Stimulated activated naive CD4-positive, alpha-beta T cell (primary cell): Measurements from ENCODE around the gene TMCO4.
"Not testable (repeated sequence)": the region's sequence is repeated elsewhere in the genome, so short reads cannot be mapped to it uniquely, and the experiment has no call there.

ENCODE experiments used
- DNase-seq, 6 experiments: peaks; one replicate each; lab custom pipeline; 2025; lab: John Stamatoyannopoulos, UW

TMCO4 gene

GRCh38 chr1:19799230-19800075 lies at the start of gene TMCO4:
TSS of gene TMCO4 (minus strand) at chr1:19799916. CDS start at chr1:19780758, 19,158 bp downstream.
- DNase-seq = peak in 5 of 6 experiments; percentile 19 to 66 (median 41)

GRCh38 chr1:19849307-19849706 lies 49.6 kb upstream of the TMCO4 start:
- not testable (repeated sequence) for DNase-seq

- not testable (repeated sequence) for DNase-seq
Measured at GRCh38 chr1:19847334-19847733, 47.6 kb upstream of the TMCO4 start.

GRCh38 chr1:19846338-19846737 lies 46.6 kb upstream of the TMCO4 start:
- DNase-seq = no peak

- DNase-seq = no peak
Measured at GRCh38 chr1:19845555-19845954, 45.8 kb upstream of the TMCO4 start.

GRCh38 chr1:19844731-19845495 lies 45.2 kb upstream of the TMCO4 start:
- DNase-seq = no peak

GRCh38 chr1:19840228-19840627 lies 40.5 kb upstream of the TMCO4 start:
- no peak for DNase-seq

DNA sequence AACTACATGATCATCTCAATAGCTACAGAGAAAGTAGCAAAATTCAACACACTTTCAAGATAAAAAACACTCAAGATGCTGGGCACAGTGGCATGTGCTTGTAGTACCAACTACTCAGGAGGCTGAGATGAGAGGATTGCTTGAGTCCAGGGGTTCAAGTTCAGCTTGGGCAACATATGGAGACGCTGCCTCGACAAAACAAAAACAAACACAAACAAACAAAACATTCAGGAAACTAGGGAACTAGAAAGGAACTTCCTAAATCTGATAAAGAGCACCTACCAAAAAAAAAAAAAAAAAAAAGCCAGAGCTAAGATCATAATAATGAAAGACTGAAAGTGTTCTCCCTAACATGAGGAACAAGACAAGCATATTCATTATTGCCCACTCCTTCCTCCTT lies 38.1 kb upstream of the TMCO4 start:
- DNase-seq = no peak

DNA sequence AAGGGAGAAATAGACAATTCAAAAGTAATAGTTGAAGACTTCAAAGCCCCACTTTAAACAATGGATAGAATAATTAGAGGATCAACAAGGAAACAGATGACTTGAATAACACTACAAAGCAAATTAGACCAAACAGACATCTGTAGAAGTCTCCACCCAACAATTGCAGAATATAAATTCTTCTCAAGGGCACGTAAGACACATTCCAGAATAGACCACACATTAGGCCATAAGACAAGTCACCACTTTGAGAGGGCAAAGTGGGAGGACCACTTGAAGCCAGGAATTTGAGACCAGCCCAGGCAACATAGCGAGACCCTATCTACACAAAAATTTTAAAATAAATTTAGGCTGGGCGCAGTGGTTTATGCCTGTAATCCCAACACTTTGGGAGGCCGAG lies 35.9 kb upstream of the TMCO4 start:
- DNase-seq = no peak

- no peak for DNase-seq
Measured at GRCh38 chr1:19831441-19831840, 31.7 kb upstream of the TMCO4 start.

DNA sequence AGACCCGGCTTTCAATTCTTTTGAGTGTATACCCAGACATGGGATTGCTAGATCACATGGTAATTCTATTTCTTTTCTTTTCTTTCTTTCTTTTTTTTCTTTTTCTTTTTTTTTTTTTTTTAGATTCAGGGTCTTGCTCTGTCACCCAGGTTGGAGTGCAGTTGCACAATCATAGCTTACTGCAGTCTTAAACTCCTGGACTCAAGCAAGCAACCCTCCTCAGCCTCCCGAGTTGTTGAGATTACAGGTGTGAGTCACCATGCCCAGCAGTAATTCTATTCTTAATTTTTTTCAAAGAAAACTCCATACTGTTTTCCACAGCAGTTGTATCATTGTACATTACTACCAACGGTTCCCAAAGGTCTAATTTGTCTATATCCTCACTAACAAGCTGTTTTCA lies 28.8 kb upstream of the TMCO4 start:
- DNase-seq = no peak

DNA sequence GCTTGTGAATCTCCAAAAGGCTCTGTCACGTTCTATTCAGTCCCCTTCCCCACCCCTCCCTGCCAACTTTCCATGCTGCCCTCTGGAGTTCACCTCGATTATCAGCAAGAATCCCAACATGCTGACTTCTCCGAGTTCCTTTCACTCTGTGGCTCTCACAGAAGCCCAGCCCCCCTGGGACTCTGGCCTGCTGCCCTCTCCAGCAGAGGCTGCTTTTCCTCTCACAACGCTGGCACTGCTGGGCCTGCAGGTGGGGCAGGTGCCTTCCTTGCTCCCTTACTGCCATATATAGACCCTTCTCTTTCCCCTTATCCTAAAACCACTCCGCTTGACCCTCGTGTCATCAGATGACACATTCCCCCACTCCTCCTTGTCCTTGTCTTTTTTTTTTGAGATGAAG lies 25.6 kb upstream of the TMCO4 start:
- no peak for DNase-seq

DNA sequence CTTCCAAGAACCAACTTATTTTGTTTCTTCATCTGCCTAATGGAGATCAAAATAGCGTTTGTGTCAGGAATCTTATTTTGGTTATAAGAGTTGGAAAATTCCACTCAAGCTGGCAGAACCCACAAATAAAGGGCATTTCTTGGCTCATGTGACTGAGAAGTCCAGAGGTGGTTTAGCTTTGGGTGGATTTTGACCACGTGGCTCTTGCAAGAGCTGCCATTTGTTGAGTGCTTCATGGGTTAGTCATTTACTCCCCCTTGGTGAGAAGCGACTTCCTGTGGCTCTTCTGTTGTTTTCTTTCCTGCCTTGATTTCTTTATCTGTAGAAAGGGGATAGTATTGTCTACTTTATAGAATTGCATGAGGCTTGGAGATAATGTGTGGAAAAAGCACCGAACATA lies 24.8 kb upstream of the TMCO4 start:
- no peak for DNase-seq

GRCh38 chr1:19824036-19824435 lies 24.3 kb upstream of the TMCO4 start:
- DNase-seq = no peak

- no peak for DNase-seq
Measured at GRCh38 chr1:19819701-19820100, 20.0 kb upstream of the TMCO4 start.

- DNase-seq = no peak
Measured at GRCh38 chr1:19818324-19818723, 18.6 kb upstream of the TMCO4 start.

DNA sequence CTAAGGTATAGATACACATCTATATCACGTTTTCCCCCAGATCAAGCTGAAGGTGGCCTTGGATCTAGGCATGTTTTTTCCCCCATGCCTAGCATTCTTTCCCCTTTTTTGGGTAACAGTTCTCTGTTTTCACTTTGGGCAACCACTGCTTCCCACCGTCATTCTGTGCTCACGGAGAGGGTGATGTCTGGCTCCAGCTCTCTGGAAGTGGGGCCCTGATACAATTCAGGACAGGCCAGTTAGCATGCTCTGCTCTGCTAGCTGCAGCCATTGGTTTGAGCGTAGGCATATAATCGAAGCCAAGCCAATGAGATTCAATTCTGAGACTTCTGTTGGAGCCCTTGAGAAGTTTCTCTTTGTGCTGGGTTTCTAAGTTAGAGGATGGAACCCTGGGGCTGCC lies 17.4 kb upstream of the TMCO4 start:
- no peak for DNase-seq

DNA sequence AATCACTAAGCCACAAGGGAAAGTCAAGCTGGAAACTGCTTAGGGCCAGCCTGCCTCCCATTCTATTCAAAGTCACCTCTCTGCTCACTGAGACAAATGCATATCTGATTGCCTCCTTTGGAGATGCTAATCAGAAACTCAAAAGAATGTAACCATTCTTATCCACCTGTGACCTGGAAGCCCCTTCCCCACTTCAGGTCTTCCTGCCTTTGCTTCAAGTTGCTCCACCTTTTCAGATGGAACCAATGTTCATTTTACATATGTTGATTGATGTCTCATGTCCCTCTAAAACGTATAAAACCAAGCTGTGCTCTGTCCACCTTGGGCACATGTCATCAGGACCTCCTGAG lies 17.0 kb upstream of the TMCO4 start:
- DNase-seq = not testable (repeated sequence)

DNA sequence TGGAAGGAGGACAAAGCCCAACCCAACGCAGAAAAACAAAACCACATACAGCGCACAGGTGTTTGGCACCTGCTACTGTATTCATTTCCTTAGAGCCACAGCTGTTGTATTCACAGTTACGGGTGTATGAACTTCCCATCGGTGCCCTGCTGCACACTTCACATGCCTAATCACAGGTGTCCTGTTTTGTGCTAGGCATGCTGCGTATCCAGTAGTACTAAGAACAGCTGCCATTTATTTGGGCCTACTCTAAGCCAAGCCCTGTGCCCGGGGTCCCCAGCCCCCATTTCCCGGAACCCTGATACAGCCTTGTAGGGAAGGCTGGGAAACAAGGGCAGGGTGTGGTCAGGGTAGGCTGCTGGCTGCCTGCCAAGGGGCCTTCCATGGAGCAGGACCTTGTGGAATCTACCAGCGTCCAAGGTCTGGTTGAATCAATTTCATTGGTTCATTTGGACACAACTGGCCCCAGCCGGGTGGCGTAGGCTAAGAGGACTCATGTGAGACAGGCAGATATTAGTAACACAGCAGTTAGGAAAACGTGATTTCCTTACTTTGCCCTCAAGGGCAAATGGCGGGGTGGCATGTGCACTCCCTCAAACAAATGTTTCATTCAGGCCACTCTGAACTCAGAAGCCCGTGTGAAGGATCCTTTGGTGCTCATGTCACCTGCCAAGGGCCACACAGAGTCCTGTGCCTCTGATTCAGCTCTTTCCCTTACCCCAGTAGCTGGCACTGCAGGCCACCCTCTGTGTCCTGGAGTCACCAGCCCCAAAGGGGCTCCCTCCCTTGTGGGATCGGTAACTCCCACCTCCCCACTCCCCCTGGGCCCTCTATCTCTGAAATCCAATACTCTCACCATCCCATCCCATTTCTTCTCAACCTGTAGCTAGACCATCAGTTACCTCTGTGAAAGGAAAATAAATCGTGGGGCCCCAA lies 16.4 kb upstream of the TMCO4 start:
- no peak for DNase-seq

- no peak for DNase-seq
Measured at GRCh38 chr1:19814681-19815503, 15.2 kb upstream of the TMCO4 start, which contains the start of gene RNF186. TSS of gene RNF186 (minus strand) at chr1:19815283. CDS start at chr1:19815101, 182 bp downstream.

- no peak for DNase-seq
Measured at GRCh38 chr1:19814244-19814661, 14.5 kb upstream of the TMCO4 start.
